Measurements from ENCODE around the gene MEX3A.
"Not testable (repeated sequence)": the region's sequence is repeated elsewhere in the genome, so short reads cannot be mapped to it uniquely, and the experiment has no call there.

Gene MEX3A

GRCh38 chr1:156078728-156079127 is 3.5 kb downstream of the MEX3A start:
- no peak for DNase-seq (ENCODE audit: low read depth in 2 of 2)

GRCh38 chr1:156077430-156077760 is 4.9 kb downstream of the MEX3A start:
- DNase-seq (ENCODE audit: low read depth in 2 of 2) = no peak

GRCh38 chr1:156076609-156077429 is 5.4 kb downstream of the MEX3A start:
- no peak for DNase-seq (ENCODE audit: low read depth in 2 of 2)

- DNase-seq (ENCODE audit: low read depth in 2 of 2) = no peak
Observed at GRCh38 chr1:156075775-156076204, 6.5 kb downstream of the MEX3A start.

- no peak for DNase-seq (ENCODE audit: low read depth in 2 of 2)
Observed at GRCh38 chr1:156075162-156075561, 7.1 kb downstream of the MEX3A start.

GRCh38 chr1:156074661-156075060 is 7.6 kb downstream of the MEX3A start:
- no peak for DNase-seq (ENCODE audit: low read depth in 2 of 2)

- no peak for DNase-seq (ENCODE audit: low read depth in 2 of 2)
Observed at GRCh38 chr1:156073740-156074139, 8.5 kb downstream of the MEX3A start.

- DNase-seq (ENCODE audit: low read depth in 2 of 2) = no peak
Observed at GRCh38 chr1:156073110-156073687, 9.1 kb downstream of the MEX3A start.

GRCh38 chr1:156072251-156072650 is 10.0 kb downstream of the MEX3A start:
- no peak for DNase-seq (ENCODE audit: low read depth in 2 of 2)

- DNase-seq (ENCODE audit: low read depth in 2 of 2) = not testable (repeated sequence)
Observed at GRCh38 chr1:156071332-156071816, 10.9 kb downstream of the MEX3A start.

GRCh38 chr1:156070548-156070947 is 11.7 kb downstream of the MEX3A start:
- DNase-seq (ENCODE audit: low read depth in 2 of 2) = no peak

- no peak for DNase-seq (ENCODE audit: low read depth in 2 of 2)
Observed at GRCh38 chr1:156069490-156070455, 12.5 kb downstream of the MEX3A start.

- DNase-seq (ENCODE audit: low read depth in 2 of 2) = no peak
Observed at GRCh38 chr1:156067262-156067661, 15.0 kb downstream of the MEX3A start.

- no peak for DNase-seq (ENCODE audit: low read depth in 2 of 2)
Observed at GRCh38 chr1:156065871-156066270, 16.4 kb downstream of the MEX3A start.

- DNase-seq (ENCODE audit: low read depth in 2 of 2) = no peak
Observed at GRCh38 chr1:156065212-156065611, 17.1 kb downstream of the MEX3A start.

- no peak for DNase-seq (ENCODE audit: low read depth in 2 of 2)
Observed at GRCh38 chr1:156064615-156065014, 17.6 kb downstream of the MEX3A start.

GRCh38 chr1:156063997-156064285 is 18.3 kb downstream of the MEX3A start:
- DNase-seq (ENCODE audit: low read depth in 2 of 2) = no peak

GRCh38 chr1:156062189-156062588 is 20.1 kb downstream of the MEX3A start:
- DNase-seq (ENCODE audit: low read depth in 2 of 2) = no peak

GRCh38 chr1:156060937-156061636 is 21.2 kb downstream of the MEX3A start, which contains the start of gene RAB25:
Gene RAB25, plus strand, starts transcription at chr1:156061160. Its CDS starts 241 bp downstream, at chr1:156061401.
- DNase-seq (ENCODE audit: low read depth in 2 of 2) = no peak

- no peak for DNase-seq (ENCODE audit: low read depth in 2 of 2)
Observed at GRCh38 chr1:156056326-156056849, 25.9 kb downstream of the MEX3A start.

- no peak for DNase-seq (ENCODE audit: low read depth in 2 of 2)
Observed at GRCh38 chr1:156055281-156056048, 26.8 kb downstream of the MEX3A start.
